Activated CD8-positive, alpha-beta T cell treated with anti-CD3 and anti-CD28 coated beads, Interleukin-2, amount 10 ng/mL, durations not matched to agents 7 days and 5 days (primary cell): ENCODE measurements around the gene PRAME. TPM values are rescaled to one million over a fixed set of nuclear protein-coding genes. Genes with fewer than 3 reads are reported as not detected.
"Not testable (repeated sequence)": the region's sequence is repeated elsewhere in the genome, so short reads cannot be mapped to it uniquely, and the experiment has no call there.

Experiments
- ATAC-seq: fragments of 150-1000 bp; cut with Tn5 transposase; one replicate; pipeline ENCODE4 v1.10.0; 2021; ENCODE audit warnings: moderate library complexity
- CTCF ChIA-PET: fragments of 350-600 bp; sonication (Branson Sonifier 250); formaldehyde crosslinking; loops from one replicate; lab custom pipeline; 2021; ENCODE audit warnings: antibody characterized with exemption; lab: Charles Lee
- POLR2A ChIA-PET: fragments of 350-600 bp; sonication (Branson Sonifier 250); formaldehyde crosslinking; loops from one replicate; lab custom pipeline; 2021; ENCODE audit warnings: antibody characterized with exemption; lab: Charles Lee
- DNase-seq: peaks from one replicate; pipeline ENCODE4 v3.0.0-alpha.2; 2020
- H3K27ac Mint-ChIP-seq: one replicate; pipeline ENCODE4 v1.8.0; 2021; ENCODE audit warnings: mild to moderate bottlenecking, mixed read lengths
- H3K27me3 Mint-ChIP-seq: one replicate; pipeline ENCODE4 v1.8.0; 2021; ENCODE audit warnings: low read depth, mixed read lengths
- H3K36me3 Mint-ChIP-seq: one replicate; pipeline ENCODE4 v1.8.0; 2021; ENCODE audit warnings: low read depth, mixed read lengths
- H3K4me1 Mint-ChIP-seq: one replicate; pipeline ENCODE4 v1.8.0; 2021; ENCODE audit warnings: low read depth, mixed read lengths
- H3K4me3 Mint-ChIP-seq: one replicate; pipeline ENCODE4 v1.8.0; 2021; ENCODE audit warnings: mild to moderate bottlenecking, mixed read lengths
- H3K9me3 Mint-ChIP-seq: one replicate; pipeline ENCODE4 v1.8.0; 2022; ENCODE audit warnings: mixed read lengths; ENCODE audit not compliant: insufficient read depth
- total RNA-seq, 2 experiments: library from RNA; stranded (reverse); gene quantifications; one replicate each; pipeline ENCODE4 v1.2.3, GENCODE V29; 2021

PRAME gene
- total RNA-seq, 2 experiments from 2014 or later: not detected

- Mint-ChIP-seq H3K4me3 (no peak overlapping the region), H3K27ac (no peak overlapping the region), H3K4me1 (no peaks in the 10 kb centered on the region), H3K36me3 (no peaks in the 10 kb centered on the region), H3K27me3 (peaks cover 14% of the 10 kb centered on the region), H3K9me3 (no peaks in the 10 kb centered on the region)
- ChIA-PET POLR2A (no interaction called here), CTCF (interaction anchor here (1.0 to 1.7 kb wide), 4 partner anchors 13 to 116 kb away, joined by 3 to 7 read pairs (median 4); no protein-coding TSS in a partner anchor)
- no peak for DNase-seq
- ATAC-seq: no peak
These were observed 34.2 kb upstream of the PRAME start for GRCh38 chr22:22593250-22593649.

GRCh38 chr22:22591348-22592299 lies 32.6 kb upstream of the PRAME start:
- Mint-ChIP-seq H3K9me3 (no peaks in the 10 kb centered on the region), H3K4me1 (no peaks in the 10 kb centered on the region), H3K4me3 (no peak overlapping the region), H3K27ac (no peak overlapping the region), H3K36me3 (no peaks in the 10 kb centered on the region), H3K27me3 (peaks cover 16% of the 10 kb centered on the region)
- ChIA-PET POLR2A (interaction anchor here (0.9 kb wide), 1 partner anchor 83 kb away, joined by 3 read pairs; the partner anchor contains the start of gene ZNF280B), CTCF (interaction anchor here (0.7 to 2.2 kb wide), 12 partner anchors 11 to 179 kb away, joined by 3 to 10 read pairs (median 6); partner anchors contain the start of gene PRAME)
- ATAC-seq (no peak), DNase-seq (no peak)

- CTCF ChIA-PET: interaction anchor here (1.0 to 2.2 kb wide), 9 partner anchors 9 to 180 kb away, joined by 3 to 10 read pairs (median 5); partner anchors contain the start of gene PRAME
- Mint-ChIP-seq H3K27ac (no peak overlapping the region), H3K4me1 (no peaks in the 10 kb centered on the region), H3K9me3 (no peaks in the 10 kb centered on the region), H3K36me3 (no peaks in the 10 kb centered on the region), H3K4me3 (no peak overlapping the region), H3K27me3 (peaks cover 16% of the 10 kb centered on the region)
- DNase-seq: no peak
- POLR2A ChIA-PET: no interaction called here
- no peak for ATAC-seq
These were observed 31.2 kb upstream of the PRAME start for GRCh38 chr22:22590136-22590891.

GRCh38 chr22:22588485-22589164 lies 29.6 kb upstream of the PRAME start:
- ATAC-seq: no peak
- Mint-ChIP-seq H3K9me3 (no peaks in the 10 kb centered on the region), H3K4me1 (no peaks in the 10 kb centered on the region), H3K27me3 (peaks cover 24% of the 10 kb centered on the region), H3K36me3 (no peaks in the 10 kb centered on the region), H3K4me3 (no peak overlapping the region), H3K27ac (no peak overlapping the region)
- no peak for DNase-seq
- ChIA-PET POLR2A (no interaction called here), CTCF (interaction anchor here (0.9 to 5.3 kb wide), 8 partner anchors 12 to 378 kb away, joined by 3 to 43 read pairs (median 8); no protein-coding TSS in a partner anchor)

- no peaks in the 10 kb centered on the region for H3K36me3 Mint-ChIP-seq
- no peaks in the 10 kb centered on the region for H3K4me1 Mint-ChIP-seq
- CTCF ChIA-PET: interaction anchor here (0.6 to 5.3 kb wide), 21 partner anchors 11 to 1224 kb away, joined by 3 to 43 read pairs (median 4); no protein-coding TSS in a partner anchor
- no peak for DNase-seq
- H3K27ac Mint-ChIP-seq: no peak overlapping the region
- peaks cover 26% of the 10 kb centered on the region for H3K27me3 Mint-ChIP-seq
- H3K9me3 Mint-ChIP-seq: no peaks in the 10 kb centered on the region
- no peak for ATAC-seq
- POLR2A ChIA-PET: interaction anchor here (0.6 kb wide), 1 partner anchor 320 kb away, joined by 3 read pairs; no protein-coding TSS in a partner anchor
- H3K4me3 Mint-ChIP-seq: no peak overlapping the region
These were observed 28.6 kb upstream of the PRAME start for GRCh38 chr22:22587577-22588188.

GRCh38 chr22:22584722-22585121 lies 25.7 kb upstream of the PRAME start:
- ATAC-seq (no peak), DNase-seq (no peak)
- Mint-ChIP-seq H3K36me3 (no peaks in the 10 kb centered on the region), H3K4me3 (no peak overlapping the region), H3K27ac (no peak overlapping the region), H3K9me3 (no peaks in the 10 kb centered on the region), H3K27me3 (peaks cover 22% of the 10 kb centered on the region), H3K4me1 (no peaks in the 10 kb centered on the region)
- CTCF ChIA-PET: interaction anchor here (4.4 to 5.3 kb wide), 2 partner anchors 8 to 122 kb away, joined by 26 to 43 read pairs; no protein-coding TSS in a partner anchor
- POLR2A ChIA-PET: no interaction called here

GRCh38 chr22:22583030-22583429 lies 24.0 kb upstream of the PRAME start:
- H3K4me1 Mint-ChIP-seq: no peaks in the 10 kb centered on the region
- H3K27ac Mint-ChIP-seq: no peak overlapping the region
- H3K36me3 Mint-ChIP-seq: no peaks in the 10 kb centered on the region
- no peak overlapping the region for H3K4me3 Mint-ChIP-seq
- DNase-seq: no peak
- no peak for ATAC-seq
- CTCF ChIA-PET: interaction anchor here (1.0 to 1.3 kb wide), 3 partner anchors 15 to 122 kb away, joined by 3 read pairs; partner anchors contain the start of gene PRAME
- H3K9me3 Mint-ChIP-seq: no peaks in the 10 kb centered on the region
- peaks cover 18% of the 10 kb centered on the region for H3K27me3 Mint-ChIP-seq
- POLR2A ChIA-PET: no interaction called here

- H3K4me1 Mint-ChIP-seq, ATAC-seq, DNase-seq, H3K27ac Mint-ChIP-seq, H3K36me3 Mint-ChIP-seq, POLR2A ChIA-PET, H3K4me3 Mint-ChIP-seq, H3K9me3 Mint-ChIP-seq: not testable (repeated sequence)
- H3K27me3 Mint-ChIP-seq: peaks cover 14% of the 10 kb centered on the region
- CTCF ChIA-PET: interaction anchor here (1.5 to 2.6 kb wide), 3 partner anchors 9 to 118 kb away, joined by 3 to 9 read pairs (median 8); no protein-coding TSS in a partner anchor
These were observed 22.5 kb upstream of the PRAME start for GRCh38 chr22:22581524-22581923.

GRCh38 chr22:22579869-22580604 lies 21.0 kb upstream of the PRAME start:
- ChIA-PET POLR2A (no interaction called here), CTCF (interaction anchor here (2.6 kb wide), 1 partner anchor 11 kb away, joined by 9 read pairs; no protein-coding TSS in a partner anchor)
- no peak overlapping the region for H3K27ac Mint-ChIP-seq
- no peaks in the 10 kb centered on the region for H3K4me1 Mint-ChIP-seq
- H3K36me3 Mint-ChIP-seq: no peaks in the 10 kb centered on the region
- H3K27me3 Mint-ChIP-seq: peaks cover 13% of the 10 kb centered on the region
- no peaks in the 10 kb centered on the region for H3K9me3 Mint-ChIP-seq
- H3K4me3 Mint-ChIP-seq: no peak overlapping the region
- DNase-seq (no peak), ATAC-seq (no peak)

GRCh38 chr22:22578702-22579424 lies 19.8 kb upstream of the PRAME start:
- Mint-ChIP-seq H3K4me3 (no peak overlapping the region), H3K36me3 (no peaks in the 10 kb centered on the region), H3K27ac (no peak overlapping the region), H3K9me3 (no peaks in the 10 kb centered on the region), H3K4me1 (no peaks in the 10 kb centered on the region), H3K27me3 (peaks cover 15% of the 10 kb centered on the region)
- no peak for ATAC-seq
- CTCF ChIA-PET: interaction anchor here (3.5 kb wide), 1 partner anchor 12 kb away, joined by 10 read pairs; no protein-coding TSS in a partner anchor
- POLR2A ChIA-PET: no interaction called here
- DNase-seq: no peak
